HG02840 (cell line): ENCODE data around the gene SH3PXD2A.

ENCODE experiments used
- ATAC-seq: cut with Tn5 transposase; IDR thresholded peaks from one replicate; pipeline ENCODE4 v1.9.1; 2021; ENCODE audit warnings: mild to moderate bottlenecking, moderate library complexity, moderate number of reproducible peaks; ENCODE audit not compliant: unreplicated experiment, low FRiP score

SH3PXD2A gene

GRCh38 chr10:103575416-103576075 lies 279.8 kb downstream of the SH3PXD2A start:
- ATAC-seq: no peak

GRCh38 chr10:103574097-103575061 lies 281.0 kb downstream of the SH3PXD2A start:
- ATAC-seq: no peak

GRCh38 chr10:103573205-103573487 lies 282.2 kb downstream of the SH3PXD2A start:
- no peak for ATAC-seq

GRCh38 chr10:103572347-103573204 lies 282.8 kb downstream of the SH3PXD2A start:
- ATAC-seq: no peak

GRCh38 chr10:103571656-103571975 lies 283.8 kb downstream of the SH3PXD2A start:
- ATAC-seq: no peak

GRCh38 chr10:103570844-103571655 lies 284.3 kb downstream of the SH3PXD2A start:
- ATAC-seq: no peak

GRCh38 chr10:103569896-103570295 lies 285.5 kb downstream of the SH3PXD2A start:
- ATAC-seq: no peak

- ATAC-seq: no peak
Observed at GRCh38 chr10:103568505-103568904, 286.9 kb downstream of the SH3PXD2A start.

- ATAC-seq: no peak
Observed at GRCh38 chr10:103566536-103566935, 288.8 kb downstream of the SH3PXD2A start.

- no peak for ATAC-seq
Observed at GRCh38 chr10:103564776-103565520, 290.4 kb downstream of the SH3PXD2A start.

GRCh38 chr10:103564116-103564501 lies 291.3 kb downstream of the SH3PXD2A start:
- ATAC-seq: no peak

GRCh38 chr10:103563231-103564115 lies 291.9 kb downstream of the SH3PXD2A start:
- ATAC-seq: no peak

- no peak for ATAC-seq
Observed at GRCh38 chr10:103562383-103562782, 293.0 kb downstream of the SH3PXD2A start.

GRCh38 chr10:103560886-103561285 lies 294.5 kb downstream of the SH3PXD2A start:
- no peak for ATAC-seq

GRCh38 chr10:103559776-103560175 lies 295.6 kb downstream of the SH3PXD2A start:
- no peak for ATAC-seq

- ATAC-seq: no peak
Observed at GRCh38 chr10:103558911-103559310, 296.5 kb downstream of the SH3PXD2A start.

- ATAC-seq: no peak
Observed at GRCh38 chr10:103557455-103557854, 297.9 kb downstream of the SH3PXD2A start.

- no peak for ATAC-seq
Observed at GRCh38 chr10:103556383-103557007, 298.9 kb downstream of the SH3PXD2A start.
